Central memory CD8-positive, alpha-beta T cell (primary cell): ENCODE data around the gene NAT14.
A peak's percentile ranks its signal among the peaks of the same experiment; 100 is the strongest.

Experiments
- ATAC-seq: fragments of 150-1000 bp; cut with Tn5 transposase; replicated peaks from 2 replicates; pipeline ENCODE4 v1.10.0; 2022; ENCODE audit warnings: mild to moderate bottlenecking, moderate FRiP score, moderate number of reproducible peaks; ENCODE audit not compliant: poor library complexity, severe bottlenecking; ENCODE audit errors: extremely low read depth
- DNase-seq, 2 donors: peaks; one replicate each; pipeline ENCODE4 v3.0.0; 2021; ENCODE audit warnings: low spot score in 2 of 2
- H3K27ac Mint-ChIP-seq: one replicate; pipeline ENCODE4 v1.8.0; 2022; ENCODE audit warnings: low read depth, mild to moderate bottlenecking, moderate library complexity, mixed read lengths
- H3K27me3 Mint-ChIP-seq: one replicate; pipeline ENCODE4 v1.8.0; 2022; ENCODE audit warnings: mixed read lengths
- H3K36me3 Mint-ChIP-seq: one replicate; pipeline ENCODE4 v1.8.0; 2022; ENCODE audit warnings: mild to moderate bottlenecking, moderate library complexity, mixed read lengths; ENCODE audit not compliant: insufficient read depth
- H3K4me1 Mint-ChIP-seq: one replicate; pipeline ENCODE4 v1.8.0; 2022; ENCODE audit warnings: mixed read lengths
- H3K4me3 Mint-ChIP-seq: one replicate; pipeline ENCODE4 v1.8.0; 2022; ENCODE audit warnings: mild to moderate bottlenecking, moderate library complexity, mixed read lengths
- H3K9me3 Mint-ChIP-seq: one replicate; pipeline ENCODE4 v1.8.0; 2022; ENCODE audit warnings: mixed read lengths

Gene NAT14

GRCh38 chr19:55487924-55488687, 3.1 kb downstream of the NAT14 start, which contains the start of gene SSC5D:
SSC5D (plus strand) TSS chr19:55488436; CDS start chr19:55488590, 154 bp downstream.
- H3K27ac Mint-ChIP-seq: peak within 1 kb of the TSS; percentile 64
- ATAC-seq: no peak
- H3K36me3 Mint-ChIP-seq: peaks cover 12% of the 10 kb centered on the region

GRCh38 chr19:55488986-55489710, 4.2 kb downstream of the NAT14 start:
- DNase-seq: no peak
- Mint-ChIP-seq H3K27ac (no peak overlapping the region), H3K27me3 (peaks cover 18% of the 10 kb centered on the region), H3K9me3 (no peaks in the 10 kb centered on the region), H3K4me3 (no peak overlapping the region), H3K36me3 (peaks cover 12% of the 10 kb centered on the region), H3K4me1 (peaks cover 12% of the 10 kb centered on the region)
- no peak for ATAC-seq

More at GRCh38 chr19:55487924-55488687, 3.1 kb downstream of the NAT14 start, which contains the start of gene SSC5D:
- no peak for DNase-seq
- peaks cover 12% of the 10 kb centered on the region for H3K4me1 Mint-ChIP-seq
- peaks cover 15% of the 10 kb centered on the region for H3K27me3 Mint-ChIP-seq
- H3K4me3 Mint-ChIP-seq: no peak within 1 kb of the TSS
- H3K9me3 Mint-ChIP-seq: no peaks in the 10 kb centered on the region

- ATAC-seq (no peak), DNase-seq (no peak)
- Mint-ChIP-seq H3K27me3 (peaks cover 18% of the 10 kb centered on the region), H3K27ac (no peak overlapping the region), H3K36me3 (peaks cover 10% of the 10 kb centered on the region), H3K4me1 (peaks cover 12% of the 10 kb centered on the region), H3K9me3 (no peaks in the 10 kb centered on the region), H3K4me3 (no peak overlapping the region)
Observed at GRCh38 chr19:55489711-55490477, 4.9 kb downstream of the NAT14 start.

- no peak overlapping the region for H3K27ac Mint-ChIP-seq
- peaks cover 18% of the 10 kb centered on the region for H3K27me3 Mint-ChIP-seq
- peaks cover 6% of the 10 kb centered on the region for H3K4me1 Mint-ChIP-seq
- DNase-seq (no peak), ATAC-seq (no peak)
- no peak overlapping the region for H3K4me3 Mint-ChIP-seq
- H3K9me3 Mint-ChIP-seq: no peaks in the 10 kb centered on the region
- peaks cover 7% of the 10 kb centered on the region for H3K36me3 Mint-ChIP-seq
Observed at GRCh38 chr19:55490478-55491432, 5.8 kb downstream of the NAT14 start.

GRCh38 chr19:55491546-55492360, 6.8 kb downstream of the NAT14 start:
- Mint-ChIP-seq H3K4me3 (no peak overlapping the region), H3K36me3 (peaks cover 5% of the 10 kb centered on the region), H3K27me3 (peaks cover 18% of the 10 kb centered on the region), H3K9me3 (no peaks in the 10 kb centered on the region), H3K4me1 (no peaks in the 10 kb centered on the region), H3K27ac (peak overlapping the region; percentile 6)
- ATAC-seq: no peak
- no peak for DNase-seq

GRCh38 chr19:55492362-55492944, 7.5 kb downstream of the NAT14 start:
- ATAC-seq (no peak), DNase-seq (no peak)
- Mint-ChIP-seq H3K9me3 (no peaks in the 10 kb centered on the region), H3K27me3 (peaks cover 18% of the 10 kb centered on the region), H3K4me1 (no peaks in the 10 kb centered on the region), H3K27ac (no peak overlapping the region), H3K36me3 (peaks cover 3% of the 10 kb centered on the region), H3K4me3 (no peak overlapping the region)

- Mint-ChIP-seq H3K36me3 (peaks cover 3% of the 10 kb centered on the region), H3K4me1 (no peaks in the 10 kb centered on the region), H3K4me3 (no peak overlapping the region), H3K9me3 (no peaks in the 10 kb centered on the region), H3K27me3 (peaks cover 18% of the 10 kb centered on the region), H3K27ac (no peak overlapping the region)
- no peak for DNase-seq
- ATAC-seq: no peak
Observed at GRCh38 chr19:55493052-55493644, 8.2 kb downstream of the NAT14 start.

GRCh38 chr19:55493645-55494171, 8.7 kb downstream of the NAT14 start:
- no peaks in the 10 kb centered on the region for H3K4me1 Mint-ChIP-seq
- no peak for DNase-seq
- H3K4me3 Mint-ChIP-seq: peak overlapping the region; percentile 45
- peaks cover 3% of the 10 kb centered on the region for H3K36me3 Mint-ChIP-seq
- H3K9me3 Mint-ChIP-seq: no peaks in the 10 kb centered on the region
- no peak overlapping the region for H3K27ac Mint-ChIP-seq
- peaks cover 18% of the 10 kb centered on the region for H3K27me3 Mint-ChIP-seq
- no peak for ATAC-seq

GRCh38 chr19:55494172-55494761, 9.3 kb downstream of the NAT14 start:
- H3K4me3 Mint-ChIP-seq: peak overlapping the region; percentile 45
- peaks cover 18% of the 10 kb centered on the region for H3K27me3 Mint-ChIP-seq
- no peaks in the 10 kb centered on the region for H3K4me1 Mint-ChIP-seq
- H3K36me3 Mint-ChIP-seq: peaks cover 3% of the 10 kb centered on the region
- ATAC-seq (no peak), DNase-seq (no peak)
- no peak overlapping the region for H3K27ac Mint-ChIP-seq
- H3K9me3 Mint-ChIP-seq: no peaks in the 10 kb centered on the region

- Mint-ChIP-seq H3K36me3 (no peaks in the 10 kb centered on the region), H3K4me1 (no peaks in the 10 kb centered on the region), H3K4me3 (no peak overlapping the region), H3K27me3 (peaks cover 18% of the 10 kb centered on the region), H3K9me3 (no peaks in the 10 kb centered on the region), H3K27ac (no peak overlapping the region)
- ATAC-seq (no peak), DNase-seq (no peak)
Observed at GRCh38 chr19:55495646-55496349, 10.8 kb downstream of the NAT14 start.
